ENCODE results near the gene NDUFB1. TPM values are rescaled to one million over a fixed set of nuclear protein-coding genes. Genes with fewer than 3 reads are reported as not detected.

Gene NDUFB1
- total and polyA plus RNA-seq, 2 of the 4 experiments (the other 2 are of a cell fraction) = 32.1 to 333 TPM

DNA sequence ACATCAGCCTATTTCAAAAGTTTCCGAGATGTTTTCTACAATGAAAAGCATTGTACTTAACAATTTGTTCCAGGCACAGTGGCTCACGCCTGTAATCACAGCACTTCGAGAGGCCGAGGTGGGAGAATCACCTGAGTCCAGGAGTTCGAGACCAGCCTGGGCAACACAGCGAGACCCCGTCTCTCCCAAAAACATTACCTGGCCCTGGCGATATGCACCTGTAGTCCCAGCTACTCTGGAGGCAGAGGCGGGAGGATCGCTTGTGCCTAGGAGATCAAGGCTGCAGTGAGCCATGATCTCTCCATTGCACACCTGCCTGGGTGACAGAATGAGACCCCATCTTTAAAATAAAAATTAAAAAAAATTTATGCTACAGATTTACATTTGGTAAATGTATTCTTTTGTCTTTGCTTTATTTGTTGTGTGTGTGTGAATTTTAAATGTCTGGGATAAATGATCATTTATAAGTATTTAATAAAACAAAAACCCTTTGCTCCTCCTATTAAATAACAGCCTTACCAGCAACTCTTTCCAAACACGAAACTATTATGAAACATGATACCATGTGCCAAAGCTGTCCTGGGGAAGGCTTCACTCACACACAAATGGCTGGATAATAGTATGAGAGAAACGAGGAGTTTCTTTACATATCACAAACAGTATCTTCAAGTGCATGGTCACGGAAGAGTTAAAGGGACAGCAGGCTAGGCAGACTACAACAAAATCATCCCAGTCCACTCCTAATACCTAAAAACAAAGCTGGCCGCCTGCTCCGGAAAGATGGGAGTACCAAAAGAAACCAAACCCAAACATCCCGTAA, 16.2 kb downstream of the NDUFB1 start (continued):
- TF ChIP-seq, protein P1, sequence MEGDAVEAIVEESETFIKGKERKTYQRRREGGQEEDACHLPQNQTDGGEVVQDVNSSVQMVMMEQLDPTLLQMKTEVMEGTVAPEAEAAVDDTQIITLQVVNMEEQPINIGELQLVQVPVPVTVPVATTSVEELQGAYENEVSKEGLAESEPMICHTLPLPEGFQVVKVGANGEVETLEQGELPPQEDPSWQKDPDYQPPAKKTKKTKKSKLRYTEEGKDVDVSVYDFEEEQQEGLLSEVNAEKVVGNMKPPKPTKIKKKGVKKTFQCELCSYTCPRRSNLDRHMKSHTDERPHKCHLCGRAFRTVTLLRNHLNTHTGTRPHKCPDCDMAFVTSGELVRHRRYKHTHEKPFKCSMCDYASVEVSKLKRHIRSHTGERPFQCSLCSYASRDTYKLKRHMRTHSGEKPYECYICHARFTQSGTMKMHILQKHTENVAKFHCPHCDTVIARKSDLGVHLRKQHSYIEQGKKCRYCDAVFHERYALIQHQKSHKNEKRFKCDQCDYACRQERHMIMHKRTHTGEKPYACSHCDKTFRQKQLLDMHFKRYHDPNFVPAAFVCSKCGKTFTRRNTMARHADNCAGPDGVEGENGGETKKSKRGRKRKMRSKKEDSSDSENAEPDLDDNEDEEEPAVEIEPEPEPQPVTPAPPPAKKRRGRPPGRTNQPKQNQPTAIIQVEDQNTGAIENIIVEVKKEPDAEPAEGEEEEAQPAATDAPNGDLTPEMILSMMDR (conservative IDR thresholded peaks at IDR 0.05; ENCODE audit: low read depth, low read length) = no peak

Data from IMR-90 (cell line).